CD14-positive monocyte (primary cell): ENCODE measurements around the gene ZNF146. TPM values are rescaled to one million over a fixed set of nuclear protein-coding genes. Genes with fewer than 3 reads are reported as not detected.

Experiments used
- DNase-seq, 3 donors: peaks; one replicate each; pipeline ENCODE4 v3.0.0-alpha.2; 2011 to 2022
- H2AFZ ChIP-seq: 2 replicates; pipeline ENCODE4 v1.6.0; 2012; ENCODE audit warnings: mild to moderate bottlenecking, low read depth, low read length, inconsistent platforms; ENCODE audit not compliant: insufficient read depth, poor library complexity, severe bottlenecking
- H3K27ac ChIP-seq, 2 donors: 1 replicate in 1 of 2; 2 replicates in 1 of 2; pipeline ENCODE4 v1.5.1; 2012 to 2013; ENCODE audit warnings: low read length in 2 of 2, control low read depth in 1 of 2, inconsistent platforms in 1 of 2, low read depth in 1 of 2, mild to moderate bottlenecking in 1 of 2
- H3K27me3 ChIP-seq, 2 donors: one replicate each; pipeline versions ENCODE4 v1.6.0 to v1.6.1; 2011 to 2013; ENCODE audit warnings: low read length in 2 of 2; ENCODE audit not compliant: control insufficient read depth in 2 of 2, insufficient read depth in 2 of 2
- H3K36me3 ChIP-seq, 2 donors: replicated peaks in 1 of 2; 1 replicate in 1 of 2; 2 replicates in 1 of 2; pipeline versions ENCODE4 v1.5.1 to v1.6.1; 2012 to 2013; ENCODE audit warnings: low read length in 2 of 2, control low read depth in 1 of 2, inconsistent platforms in 1 of 2, mild to moderate bottlenecking in 1 of 2; ENCODE audit not compliant: insufficient read depth in 2 of 2, control insufficient read depth in 1 of 2
- H3K4me1 ChIP-seq, 2 donors: 1 replicate in 1 of 2; 2 replicates in 1 of 2; pipeline versions ENCODE4 v1.5.1 to v1.6.1; 2012 to 2013; ENCODE audit warnings: low read length in 2 of 2, control low read depth in 1 of 2, inconsistent platforms in 1 of 2, mild to moderate bottlenecking in 1 of 2, moderate library complexity in 1 of 2; ENCODE audit not compliant: insufficient read depth in 2 of 2, control insufficient read depth in 1 of 2
- H3K4me2 ChIP-seq: replicated peaks from 2 replicates; pipeline ENCODE3; 2012; ENCODE audit warnings: low read length, moderate library complexity, mild to moderate bottlenecking; ENCODE audit not compliant: poor library complexity, severe bottlenecking; ENCODE audit errors: extremely low read depth
- H3K4me3 ChIP-seq, 3 experiments: fragments of 200-600 bp in 1 of 3; sonication (generic) in 1 of 3; replicated peaks in 1 of 3; 1 replicate in 2 of 3; 2 replicates in 1 of 3; pipeline ENCODE4 v1.5.1; 2011 to 2013; ENCODE audit warnings: low read length in 3 of 3, mild to moderate bottlenecking in 3 of 3, control low read depth in 2 of 3, low read depth in 2 of 3, inconsistent platforms in 1 of 3, moderate library complexity in 1 of 3
- H3K79me2 ChIP-seq: 2 replicates; pipeline ENCODE4 v1.6.0; 2012; ENCODE audit warnings: mild to moderate bottlenecking, control low read depth, inconsistent platforms, low read length, moderate library complexity; ENCODE audit not compliant: insufficient read depth
- H3K9ac ChIP-seq: 2 replicates; pipeline ENCODE4 v1.6.0; 2017; ENCODE audit warnings: low read length, mild to moderate bottlenecking; ENCODE audit not compliant: insufficient read depth, poor library complexity, severe bottlenecking
- H3K9me3 ChIP-seq, 2 donors: replicated peaks in 1 of 2; 1 replicate in 1 of 2; 2 replicates in 1 of 2; pipeline versions ENCODE4 v1.5.1 to v1.6.1; 2012 to 2013; ENCODE audit warnings: low read length in 2 of 2, control low read depth in 1 of 2; ENCODE audit not compliant: control insufficient read depth in 1 of 2, insufficient read depth in 1 of 2
- H4K20me1 ChIP-seq: 2 replicates; pipeline ENCODE4 v1.6.0; 2012; ENCODE audit warnings: mild to moderate bottlenecking, low read length, control low read depth, moderate library complexity; ENCODE audit not compliant: insufficient read depth
- H3K27ac Mint-ChIP-seq, 7 donors: one replicate each; pipeline ENCODE4 v1.8.0; 2020; ENCODE audit warnings: mild to moderate bottlenecking in 7 of 7, mixed read lengths in 7 of 7, moderate library complexity in 6 of 7, inconsistent platforms in 2 of 7
- H3K27me3 Mint-ChIP-seq, 3 donors: one replicate each; pipeline ENCODE4 v1.8.0; 2021 to 2022; ENCODE audit warnings: low read depth in 3 of 3, mild to moderate bottlenecking in 3 of 3, mixed read lengths in 3 of 3, moderate library complexity in 3 of 3, inconsistent platforms in 1 of 3
- H3K36me3 Mint-ChIP-seq, 2 donors: one replicate each; pipeline ENCODE4 v1.8.0; 2020; ENCODE audit warnings: mixed read lengths in 2 of 2, inconsistent platforms in 1 of 2, mild to moderate bottlenecking in 1 of 2
- H3K4me1 Mint-ChIP-seq: one replicate; pipeline ENCODE4 v1.8.0; 2020; ENCODE audit warnings: mild to moderate bottlenecking, mixed read lengths
- H3K4me3 Mint-ChIP-seq, 2 donors: one replicate each; pipeline ENCODE4 v1.8.0; 2020; ENCODE audit warnings: mild to moderate bottlenecking in 2 of 2, mixed read lengths in 2 of 2, moderate library complexity in 1 of 2
- H3K9me3 Mint-ChIP-seq, 7 donors: one replicate each; pipeline ENCODE4 v1.8.0; 2020 to 2022; ENCODE audit warnings: mixed read lengths in 7 of 7, mild to moderate bottlenecking in 6 of 7, moderate library complexity in 6 of 7, inconsistent platforms in 2 of 7
- CTCF ChIP-seq: fragments of 200-600 bp; IDR thresholded peaks from one replicate; pipeline ENCODE4 v1.8.0; 2022; ENCODE audit warnings: antibody characterized with exemption, mild to moderate bottlenecking
- WGBS: methylation state at CpG from one replicate; pipeline ENCODE4 v1.1.5; 2013; ENCODE audit warnings: missing lambda C conversion rate; ENCODE audit not compliant: insufficient coverage; 5-methylcytosine and 5-hydroxymethylcytosine counted together
- intact Hi-C, 2 donors: fragments of 100-400 bp; cut with micrococcal nuclease; formaldehyde crosslinking; loops; one replicate each; pipeline versions ENCODE4 v1.15.0 to v1.15.1; 2023
- polyA plus RNA-seq, 3 donors: library from polyadenylated mRNA; depleted of rRNA in 1 of 3; unstranded in 2 of 3; stranded (reverse) in 1 of 3; fragments of 300-500 nt in 2 of 3; fragments of >200 nt in 1 of 3; fragmentation: Illumina TruSeq in 2 of 3; gene quantifications; 1 replicate in 2 of 3; 2 replicates in 1 of 3; pipeline ENCODE4 v1.2.3, GENCODE V29; 2012 to 2021

Gene ZNF146
- polyA plus RNA-seq, 3 donors, result 12.2 to 26.5 (median 15.8) TPM

- Mint-ChIP-seq H3K27ac (no peak overlapping the region), H3K9me3 (peaks cover 0 to 66% (median 19%) of the 10 kb centered on the region in 7 donors), H3K4me3 (no peak overlapping the region), H3K4me1 (no peaks in the 10 kb centered on the region), H3K36me3 (no peaks in the 10 kb centered on the region), H3K27me3 (peaks cover 2 to 7% (median 5%) of the 10 kb centered on the region in 3 donors)
- Histone ChIP-seq H3K27me3 (no peaks in the 10 kb centered on the region), H4K20me1 (no peaks in the 10 kb centered on the region), H3K79me2 (no peaks in the 10 kb centered on the region), H2AFZ (no peak overlapping the region), H3K9ac (no peak overlapping the region), H3K4me1 (no peaks in the 10 kb centered on the region), H3K27ac (no peak overlapping the region), H3K4me3 (no peak overlapping the region), H3K9me3 (peaks cover 63 to 72% of the 10 kb centered on the region in 2 donors), H3K4me2 (no peak overlapping the region), H3K36me3 (no peaks in the 10 kb centered on the region)
- WGBS, result 99% methylated on average over 20 of the region's 20 CpGs
- DNase-seq, result no peak
- intact Hi-C loops, result no loop called here
- TF ChIP-seq CTCF, result no peak
Measured at GRCh38 chr19:36259211-36259610, 44.3 kb downstream of the ZNF146 start.

GRCh38 chr19:36265064-36265463, 50.2 kb downstream of the ZNF146 start:
- intact Hi-C loops, result no loop called here
- no peak overlapping the region for H2AFZ ChIP-seq
- no peaks in the 10 kb centered on the region for H4K20me1 ChIP-seq
- H3K9ac ChIP-seq, result no peak overlapping the region
- Mint-ChIP-seq H3K4me3 (no peak overlapping the region), H3K27me3 (no peaks in the 10 kb centered on the region), H3K27ac (no peak overlapping the region), H3K4me1 (no peaks in the 10 kb centered on the region), H3K9me3 (peaks cover 3 to 64% (median 51%) of the 10 kb centered on the region in 7 donors), H3K36me3 (no peaks in the 10 kb centered on the region)
- no peak overlapping the region for H3K4me2 ChIP-seq
- H3K4me3 ChIP-seq, result no peak overlapping the region
- WGBS, result 95% methylated on average over 2 of the region's 4 CpGs
- TF ChIP-seq CTCF, result no peak
- H3K4me1 ChIP-seq, result no peaks in the 10 kb centered on the region
- peaks cover 40 to 59% of the 10 kb centered on the region in 2 donors for H3K9me3 ChIP-seq
- no peak overlapping the region for H3K27ac ChIP-seq
- DNase-seq, result no peak
- H3K36me3 ChIP-seq, result no peaks in the 10 kb centered on the region
- no peaks in the 10 kb centered on the region for H3K79me2 ChIP-seq
- H3K27me3 ChIP-seq, result no peaks in the 10 kb centered on the region
